Stimulated activated CD4-positive, alpha-beta T cell treated with anti-CD3 and anti-CD28 coated beads, TNF-alpha, amount 100 ng/mL, for 4 hours (primary cell): ENCODE data around the gene RAB4B.
A peak's percentile ranks its signal among the peaks of the same experiment; 100 is the strongest.
"Not testable (repeated sequence)": the region's sequence is repeated elsewhere in the genome, so short reads cannot be mapped to it uniquely, and the experiment has no call there.

Experiments used
- DNase-seq, 3 experiments: peaks; one replicate each; pipeline ENCODE4 v3.0.0-alpha.2; 2020; ENCODE audit warnings: low read depth in 3 of 3

Gene RAB4B

DNA sequence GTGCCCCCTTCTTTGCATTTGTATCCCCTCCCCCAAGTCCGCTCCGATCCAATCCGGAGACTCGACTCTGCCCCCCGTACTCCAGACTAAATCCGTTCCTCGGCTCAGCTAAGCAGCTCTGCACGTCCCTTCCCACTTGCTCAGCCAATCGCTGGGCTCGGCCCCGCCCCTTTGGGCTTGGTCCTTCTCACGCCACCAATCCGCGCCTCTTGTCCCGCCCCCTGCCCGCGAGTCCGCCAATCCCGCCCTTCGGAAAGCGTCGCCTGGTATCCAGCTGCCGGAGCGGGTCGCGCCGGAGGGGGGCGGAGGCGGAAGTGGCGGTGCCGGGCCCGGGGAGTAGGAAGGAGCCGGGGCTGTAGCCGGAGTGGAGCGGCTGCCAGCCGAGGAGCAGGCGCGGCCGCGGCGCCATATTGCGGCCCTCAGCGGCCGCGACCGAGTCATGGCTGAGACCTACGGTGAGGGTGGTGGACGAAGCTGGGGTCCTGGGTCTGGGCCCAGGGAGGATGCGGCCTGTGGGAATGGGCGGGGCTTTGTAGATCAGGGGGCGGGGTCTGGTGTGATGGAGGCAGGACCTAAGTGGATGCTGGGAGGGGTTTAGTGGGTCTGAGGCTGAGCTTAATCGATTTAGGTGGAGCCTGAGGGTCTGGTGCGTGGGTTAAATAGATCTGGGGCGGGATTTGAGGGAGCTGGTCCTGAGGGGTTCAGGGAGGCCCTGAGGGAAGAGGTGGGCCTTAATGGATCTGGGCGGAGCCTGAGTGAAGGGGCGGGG is at the start of gene RAB4B:
Gene RAB4B (plus strand): TSS at position 311 of the 769 bp plus-strand sequence. CDS start 129 bp downstream, at position 440.
- peak; percentile 99 to 100 (median 100) for DNase-seq

- DNase-seq, result not testable (repeated sequence)
Observed at GRCh38 chr19:40730065-40730464, 48.0 kb upstream of the RAB4B start.

DNA sequence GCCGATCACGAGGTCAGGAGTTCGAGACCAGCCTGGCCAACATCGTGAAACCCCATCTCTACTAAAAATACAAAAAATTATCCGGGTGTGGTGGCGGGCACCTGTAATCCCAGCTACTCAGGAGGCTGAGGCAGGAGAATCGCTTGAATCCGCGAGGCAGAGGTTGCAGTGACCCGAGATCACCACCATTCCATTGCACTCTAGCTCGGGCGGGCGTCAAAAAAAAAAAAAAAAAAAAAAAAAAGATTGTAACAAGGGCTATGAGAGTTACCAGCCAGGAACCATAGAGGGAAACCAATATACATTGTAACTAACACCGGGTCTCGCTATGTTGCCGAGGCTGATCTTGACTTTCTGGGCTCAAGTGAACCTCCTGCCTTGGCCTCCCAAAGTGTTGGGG is 45.7 kb upstream of the RAB4B start:
- not testable (repeated sequence) for DNase-seq

GRCh38 chr19:40733149-40733548 is 44.9 kb upstream of the RAB4B start:
- no peak for DNase-seq

- DNase-seq, result no peak
Observed at GRCh38 chr19:40735013-40735771, 42.9 kb upstream of the RAB4B start.

- no peak for DNase-seq
Observed at GRCh38 chr19:40736661-40737060, 41.4 kb upstream of the RAB4B start.

- no peak for DNase-seq
Observed at GRCh38 chr19:40737102-40737644, 40.9 kb upstream of the RAB4B start.

- no peak for DNase-seq
Observed at GRCh38 chr19:40739030-40739839, 38.8 kb upstream of the RAB4B start.

DNA sequence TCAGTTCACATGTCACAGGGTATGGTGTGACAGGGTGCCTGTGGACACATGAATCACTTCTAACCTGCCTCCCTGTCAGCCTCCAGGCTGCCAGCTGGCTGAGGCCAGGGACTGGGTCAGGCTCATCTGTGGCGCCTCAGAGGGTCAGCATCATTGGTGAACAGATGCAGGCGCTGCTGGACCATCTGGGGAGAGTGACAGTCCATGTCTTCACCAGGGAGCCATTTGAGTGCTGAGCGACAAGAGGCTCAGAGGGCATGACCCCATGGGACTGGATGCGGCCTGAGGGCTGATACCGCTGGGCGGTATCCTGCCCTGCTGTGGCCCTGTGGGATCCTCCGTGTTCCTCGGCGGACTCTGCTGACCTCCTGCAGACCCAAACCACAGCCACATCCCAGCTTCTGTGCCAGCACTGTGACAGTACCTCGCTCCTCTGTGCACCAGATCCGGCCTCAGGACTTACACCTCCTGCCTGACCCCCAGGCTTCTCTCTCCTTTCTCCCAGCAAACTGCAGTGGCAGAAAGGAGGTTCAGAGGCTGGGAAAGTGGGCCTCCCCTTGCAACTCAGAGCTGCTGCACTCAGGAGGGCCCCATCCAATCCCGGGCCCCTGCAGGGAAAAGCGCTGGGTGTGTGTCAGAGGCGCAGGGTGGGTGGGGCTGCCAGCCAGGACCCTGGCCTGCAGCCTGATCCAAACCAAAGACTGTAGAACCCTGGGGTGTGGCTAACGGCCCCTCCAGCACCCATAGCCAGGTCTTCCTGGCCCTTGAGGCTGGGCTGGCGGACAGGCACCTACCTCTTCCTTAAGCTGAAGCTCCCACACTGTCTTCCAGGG is 38.0 kb upstream of the RAB4B start:
- DNase-seq, result no peak

- no peak for DNase-seq
Observed at GRCh38 chr19:40740747-40741146, 37.3 kb upstream of the RAB4B start.

- DNase-seq, result no peak
Observed at GRCh38 chr19:40741527-40742390, 36.3 kb upstream of the RAB4B start.

DNA sequence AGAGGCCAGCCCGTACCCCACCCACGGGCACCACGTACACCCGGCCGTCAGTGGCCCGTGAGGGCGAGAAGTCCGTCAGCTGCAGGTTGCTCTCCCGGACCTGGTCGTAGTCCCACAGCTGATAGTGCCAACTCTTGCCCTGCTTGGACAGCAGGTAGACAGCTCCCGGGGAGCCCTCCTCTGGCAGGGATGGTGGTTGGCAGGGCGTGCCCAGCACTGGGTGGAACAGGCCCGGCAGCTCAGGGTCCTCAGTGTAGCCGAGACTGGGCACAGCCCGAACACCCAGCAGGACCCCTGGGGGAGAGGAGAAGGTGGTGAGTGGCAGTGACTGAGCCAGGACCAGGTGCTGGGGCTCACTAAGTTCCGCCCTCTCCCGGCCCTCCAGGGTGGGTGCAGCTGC is 35.6 kb upstream of the RAB4B start:
- no peak for DNase-seq

DNA sequence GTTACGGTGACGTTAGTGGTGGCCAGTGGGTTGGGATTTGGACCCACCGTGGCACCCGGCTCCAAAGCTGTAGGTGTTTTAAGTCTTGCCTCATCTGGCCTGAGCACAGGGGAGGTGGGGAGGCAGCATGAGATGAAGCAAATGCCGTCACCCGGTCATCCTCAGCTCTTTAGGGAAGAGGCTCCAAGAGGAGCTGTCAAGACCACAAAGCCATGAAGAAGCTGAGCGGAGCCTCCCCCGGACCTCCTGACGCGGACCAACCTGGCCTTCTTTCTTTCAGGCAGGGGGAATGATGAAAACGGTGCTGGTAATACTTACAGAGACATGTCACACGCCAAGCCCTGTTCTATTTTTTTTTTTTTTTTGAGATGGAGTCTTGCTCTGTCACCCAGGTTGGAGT is 35.2 kb upstream of the RAB4B start:
- no peak for DNase-seq

- DNase-seq, result no peak
Observed at GRCh38 chr19:40743926-40744325, 34.1 kb upstream of the RAB4B start.

- DNase-seq, result no peak
Observed at GRCh38 chr19:40744554-40745401, 33.3 kb upstream of the RAB4B start.

DNA sequence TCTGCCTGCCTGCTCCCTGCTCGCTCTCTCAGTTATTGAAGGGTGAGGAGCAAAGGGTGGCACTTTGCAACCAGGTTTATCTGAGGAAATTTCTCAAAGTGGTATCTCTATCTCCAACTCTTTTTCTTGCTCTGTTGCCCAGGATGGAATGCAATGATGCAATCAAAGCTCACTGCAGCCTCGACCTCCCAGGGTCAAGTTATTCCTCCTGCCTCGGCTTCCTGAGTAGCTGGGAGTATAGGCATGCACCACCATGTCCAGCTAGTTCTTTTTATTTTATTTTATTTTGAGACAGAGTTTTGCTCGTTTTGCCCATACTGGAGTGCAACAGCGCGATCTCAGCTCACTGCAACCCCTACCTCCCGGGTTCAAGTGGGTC is 32.7 kb upstream of the RAB4B start:
- DNase-seq, result no peak

- no peak for DNase-seq
Observed at GRCh38 chr19:40747536-40747935, 30.5 kb upstream of the RAB4B start.

- peak; percentile 92 to 99 (median 98) for DNase-seq
Observed at GRCh38 chr19:40750058-40750873, 27.8 kb upstream of the RAB4B start, which contains the start of gene ACTMAP. TSS of gene ACTMAP (minus strand) at chr19:40750477. CDS start at chr19:40749803, 674 bp downstream.
